HG02623 (cell line): ENCODE results near the gene AGMO.

Experiments used
- ATAC-seq: cut with Tn5 transposase; IDR thresholded peaks from one replicate; pipeline ENCODE4 v1.9.1; 2021; ENCODE audit warnings: moderate library complexity; ENCODE audit not compliant: unreplicated experiment

The AGMO gene

GRCh38 chr7:15158141-15158810, 403.5 kb downstream of the AGMO start:
- no peak for ATAC-seq
